Mucosa of stomach (tissue), 1 donor: ENCODE results near the gene AUTS2.

Experiments
- H3K27me3 ChIP-seq: one replicate; pipeline ENCODE4 v1.7.0; 2013; ENCODE audit warnings: mild to moderate bottlenecking, low read length; ENCODE audit not compliant: control insufficient read depth, insufficient read depth
- H3K36me3 ChIP-seq: one replicate; pipeline ENCODE4 v1.7.0; 2013; ENCODE audit warnings: low read length; ENCODE audit not compliant: control insufficient read depth, insufficient read depth
- H3K4me1 ChIP-seq: one replicate; pipeline ENCODE4 v1.7.0; 2013; ENCODE audit warnings: mild to moderate bottlenecking, low read length; ENCODE audit not compliant: control insufficient read depth, insufficient read depth
- H3K4me3 ChIP-seq: one replicate; pipeline ENCODE4 v1.7.0; 2013; ENCODE audit warnings: low read length
- H3K9ac ChIP-seq: one replicate; pipeline ENCODE4 v1.7.0; 2013; ENCODE audit warnings: mild to moderate bottlenecking, low read length, moderate library complexity
- H3K9me3 ChIP-seq: one replicate; pipeline ENCODE4 v1.7.0; 2013; ENCODE audit warnings: mild to moderate bottlenecking, low read length, moderate library complexity; ENCODE audit not compliant: control insufficient read depth
- donor health status: Pancreatic carcinoma.

AUTS2 gene

DNA sequence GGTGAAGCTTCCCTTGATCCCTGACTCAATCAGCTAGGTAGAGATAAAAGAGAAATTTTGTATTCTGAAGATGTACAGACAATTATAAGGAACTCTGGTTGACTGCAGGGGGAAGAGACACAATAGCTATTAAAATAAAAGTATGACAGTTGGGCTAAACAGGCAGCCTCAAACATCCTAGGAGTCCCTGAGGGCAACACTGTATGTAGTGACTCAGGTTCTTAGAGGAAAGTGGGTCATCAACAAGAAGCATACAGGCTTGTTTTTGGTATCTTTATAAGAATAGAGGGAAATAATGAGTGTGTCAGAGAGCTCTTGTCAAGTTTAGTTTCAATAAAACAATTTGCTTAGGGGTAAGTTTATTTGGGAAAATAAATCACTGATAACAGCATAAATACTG, 150.3 kb downstream of the AUTS2 start:
- no peaks in the 10 kb centered on the region for H3K4me1 ChIP-seq
- no peak overlapping the region for H3K9ac ChIP-seq
- H3K27me3 ChIP-seq = peaks cover 4% of the 10 kb centered on the region
- H3K36me3 ChIP-seq = no peaks in the 10 kb centered on the region
- H3K4me3 ChIP-seq = no peak overlapping the region
- no peaks in the 10 kb centered on the region for H3K9me3 ChIP-seq

DNA sequence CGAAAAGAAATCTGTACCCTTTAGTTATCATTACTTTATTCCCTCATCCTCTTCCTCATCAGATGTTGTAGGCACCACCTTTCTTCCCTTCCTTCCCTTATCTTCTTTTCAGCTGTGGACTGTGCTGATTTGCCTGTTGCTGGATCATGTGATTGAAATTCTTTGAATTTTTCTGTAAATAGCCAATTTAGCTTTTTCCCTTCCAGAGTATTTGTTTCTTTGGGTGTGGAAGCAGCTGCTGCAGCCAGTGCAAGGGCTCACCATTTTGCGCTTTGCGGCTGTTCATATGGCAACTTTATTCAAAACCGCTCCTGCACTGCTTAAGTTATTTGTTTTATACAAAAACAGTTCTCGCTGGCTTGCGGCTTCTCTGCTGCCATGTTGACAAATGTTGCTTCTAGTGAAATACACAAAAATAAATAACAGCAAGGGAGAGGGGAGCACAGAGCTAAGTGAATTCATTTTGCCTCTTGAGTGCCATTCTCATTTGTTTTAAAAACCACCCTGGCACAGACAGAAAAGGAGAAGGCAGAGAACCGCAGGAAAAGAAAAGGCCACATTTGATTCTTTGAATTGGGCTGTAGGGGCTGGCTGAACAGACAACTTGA, 151.2 kb downstream of the AUTS2 start:
- Histone ChIP-seq H3K4me1 (no peaks in the 10 kb centered on the region), H3K36me3 (no peaks in the 10 kb centered on the region), H3K9ac (no peak overlapping the region), H3K4me3 (no peak overlapping the region), H3K9me3 (no peaks in the 10 kb centered on the region), H3K27me3 (peaks cover 4% of the 10 kb centered on the region)

DNA sequence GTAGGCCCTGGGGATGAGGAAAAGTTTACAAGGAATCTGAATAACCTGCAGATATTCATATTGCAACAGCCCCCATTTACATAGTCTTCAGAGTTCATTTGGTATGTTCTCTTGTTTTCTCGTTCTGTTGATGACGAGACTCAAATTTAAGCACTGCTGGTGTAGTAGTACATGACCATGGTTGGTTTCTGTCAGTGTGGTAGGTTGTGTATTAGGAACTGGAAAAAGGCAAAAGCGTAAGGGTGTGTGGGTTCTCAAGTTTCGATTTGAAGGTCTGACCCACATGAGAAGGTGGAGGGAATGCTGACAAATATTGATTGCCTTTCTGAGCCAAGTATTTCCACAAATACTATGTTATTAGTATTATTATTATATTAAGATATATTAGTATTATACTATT, 151.7 kb downstream of the AUTS2 start:
- Histone ChIP-seq H3K36me3 (no peaks in the 10 kb centered on the region), H3K4me3 (no peak overlapping the region), H3K27me3 (peaks cover 4% of the 10 kb centered on the region), H3K9ac (no peak overlapping the region), H3K4me1 (no peaks in the 10 kb centered on the region), H3K9me3 (no peaks in the 10 kb centered on the region)

DNA sequence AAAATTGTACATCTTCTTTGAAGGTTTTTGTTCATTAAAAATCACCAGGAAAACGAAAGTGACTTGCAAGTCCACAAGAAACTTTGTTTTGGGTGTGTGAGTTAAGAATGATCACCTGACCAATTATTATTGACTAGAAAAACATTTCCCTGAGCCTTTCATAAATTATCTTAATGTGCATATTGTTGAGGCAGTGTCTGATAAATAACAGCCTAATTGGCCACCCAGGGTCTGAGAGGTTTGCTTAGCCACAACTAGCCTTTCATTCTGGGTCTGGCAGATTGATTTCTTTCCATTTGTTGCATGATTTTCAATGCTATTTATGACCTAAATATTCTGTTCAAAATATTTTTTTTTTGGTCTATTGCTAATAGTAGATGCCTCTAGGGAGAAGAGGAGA, 152.8 kb downstream of the AUTS2 start:
- Histone ChIP-seq H3K27me3 (peaks cover 4% of the 10 kb centered on the region), H3K9me3 (no peaks in the 10 kb centered on the region), H3K4me3 (no peak overlapping the region), H3K9ac (no peak overlapping the region), H3K36me3 (no peaks in the 10 kb centered on the region), H3K4me1 (no peaks in the 10 kb centered on the region)

DNA sequence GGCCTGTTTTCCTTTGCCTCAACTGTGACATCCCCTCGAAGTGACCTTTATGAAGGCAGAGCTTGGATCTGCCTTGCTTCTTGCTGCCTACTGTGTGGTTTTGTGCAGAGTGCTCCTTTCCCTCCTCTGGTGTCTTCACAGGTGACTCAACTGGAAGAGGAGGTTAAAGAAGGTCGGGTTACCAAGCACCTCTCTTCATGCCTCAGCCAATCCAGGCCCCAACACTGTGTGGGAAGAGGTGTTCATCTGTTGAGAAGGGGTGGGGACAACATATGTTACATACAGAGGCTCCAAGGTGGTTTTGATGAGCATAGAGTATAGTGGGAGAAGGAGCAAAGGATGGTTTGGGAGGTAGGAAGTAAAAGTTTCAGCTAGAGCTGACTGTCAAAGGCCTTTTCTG, 155.7 kb downstream of the AUTS2 start:
- no peak overlapping the region for H3K4me3 ChIP-seq
- no peaks in the 10 kb centered on the region for H3K9me3 ChIP-seq
- H3K9ac ChIP-seq = no peak overlapping the region
- H3K4me1 ChIP-seq = no peaks in the 10 kb centered on the region
- no peaks in the 10 kb centered on the region for H3K36me3 ChIP-seq
- H3K27me3 ChIP-seq = peaks cover 4% of the 10 kb centered on the region

DNA sequence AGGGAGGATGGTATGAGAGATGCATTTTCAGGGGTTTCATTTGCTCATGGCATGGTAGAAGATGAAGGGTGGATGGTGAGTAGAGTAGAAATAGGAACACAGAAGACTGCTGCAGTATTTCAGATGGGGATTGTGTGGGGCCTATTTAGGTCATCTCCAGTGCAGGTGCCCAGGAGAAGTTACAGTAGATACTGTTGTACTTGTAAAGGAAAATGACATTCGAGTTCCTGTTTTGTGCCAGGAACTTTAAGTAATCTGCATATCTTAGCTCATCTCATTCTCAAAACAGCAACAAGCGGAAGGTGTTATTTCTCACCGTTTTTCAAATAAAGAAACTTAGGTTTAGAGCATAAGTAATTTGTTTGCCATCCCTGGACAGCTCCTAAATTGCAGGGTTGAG, 156.2 kb downstream of the AUTS2 start:
- Histone ChIP-seq H3K4me3 (no peak overlapping the region), H3K27me3 (peaks cover 4% of the 10 kb centered on the region), H3K9me3 (no peaks in the 10 kb centered on the region), H3K4me1 (no peaks in the 10 kb centered on the region), H3K36me3 (no peaks in the 10 kb centered on the region), H3K9ac (no peak overlapping the region)

DNA sequence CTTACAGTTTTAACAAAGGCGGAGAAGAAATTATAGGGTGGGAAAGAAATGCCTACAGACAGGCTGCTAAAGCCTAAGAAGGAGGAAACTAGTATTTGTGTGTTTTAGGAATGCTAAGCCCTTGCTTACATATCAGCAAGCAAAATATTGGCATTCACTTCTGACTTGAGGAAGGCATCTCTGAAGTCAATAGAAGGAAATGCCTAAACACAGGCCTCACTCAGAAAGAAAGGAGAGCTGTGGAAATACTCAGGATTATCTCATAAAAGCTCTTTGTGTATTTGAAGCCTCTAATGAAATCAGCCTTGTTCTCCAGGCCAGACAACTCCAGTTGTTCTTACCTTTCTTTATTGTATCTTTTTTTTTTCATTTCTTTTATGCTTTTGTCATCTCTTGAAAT, 158.0 kb downstream of the AUTS2 start:
- H3K27me3 ChIP-seq = peaks cover 4% of the 10 kb centered on the region
- H3K9me3 ChIP-seq = no peaks in the 10 kb centered on the region
- H3K9ac ChIP-seq = no peak overlapping the region
- H3K4me1 ChIP-seq = no peaks in the 10 kb centered on the region
- H3K36me3 ChIP-seq = no peaks in the 10 kb centered on the region
- no peak overlapping the region for H3K4me3 ChIP-seq

DNA sequence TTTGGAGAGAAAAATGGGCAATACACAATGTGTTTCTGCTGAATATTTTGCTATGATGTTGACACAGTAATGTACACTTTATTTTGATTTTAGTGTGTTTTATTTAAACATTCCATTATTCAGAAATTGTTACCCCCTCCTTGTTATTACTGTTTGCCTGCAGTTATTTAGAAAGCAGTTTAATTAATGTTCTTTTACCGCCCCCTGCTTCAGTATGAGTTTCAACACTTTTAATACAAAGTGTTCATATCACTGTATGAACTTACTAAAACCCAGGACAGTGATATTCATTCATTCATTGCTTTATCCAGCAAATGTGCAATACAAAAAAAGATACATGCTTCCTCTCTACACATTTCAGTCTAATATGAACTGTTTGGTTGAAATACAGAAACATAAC, 159.3 kb downstream of the AUTS2 start:
- Histone ChIP-seq H3K27me3 (no peaks in the 10 kb centered on the region), H3K4me1 (no peaks in the 10 kb centered on the region), H3K4me3 (no peak overlapping the region), H3K36me3 (no peaks in the 10 kb centered on the region), H3K9ac (no peak overlapping the region), H3K9me3 (no peaks in the 10 kb centered on the region)

DNA sequence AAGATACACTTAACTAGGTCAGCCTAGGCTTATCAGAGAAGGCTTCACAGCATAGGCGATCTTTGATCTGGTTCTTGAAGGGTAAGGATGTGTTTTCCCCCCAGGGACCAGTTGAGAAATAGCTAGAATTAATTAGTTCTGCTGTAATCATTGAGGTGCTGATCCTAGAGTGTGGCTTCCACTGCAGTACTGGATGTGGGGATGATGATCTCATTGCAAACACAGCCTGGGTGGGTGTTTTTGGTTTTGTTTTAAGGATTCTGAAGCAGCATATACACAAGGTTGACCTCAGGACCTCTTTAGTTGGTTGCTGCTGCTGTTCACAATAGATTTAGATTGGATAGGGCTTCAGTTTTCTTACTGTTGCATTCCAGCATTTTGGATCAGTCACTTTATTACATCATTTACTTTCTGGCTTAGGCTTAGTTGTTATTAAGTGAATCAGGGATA, 159.7 kb downstream of the AUTS2 start:
- H3K4me1 ChIP-seq = no peaks in the 10 kb centered on the region
- no peak overlapping the region for H3K4me3 ChIP-seq
- no peak overlapping the region for H3K9ac ChIP-seq
- H3K36me3 ChIP-seq = no peaks in the 10 kb centered on the region
- no peaks in the 10 kb centered on the region for H3K9me3 ChIP-seq
- H3K27me3 ChIP-seq = no peaks in the 10 kb centered on the region

DNA sequence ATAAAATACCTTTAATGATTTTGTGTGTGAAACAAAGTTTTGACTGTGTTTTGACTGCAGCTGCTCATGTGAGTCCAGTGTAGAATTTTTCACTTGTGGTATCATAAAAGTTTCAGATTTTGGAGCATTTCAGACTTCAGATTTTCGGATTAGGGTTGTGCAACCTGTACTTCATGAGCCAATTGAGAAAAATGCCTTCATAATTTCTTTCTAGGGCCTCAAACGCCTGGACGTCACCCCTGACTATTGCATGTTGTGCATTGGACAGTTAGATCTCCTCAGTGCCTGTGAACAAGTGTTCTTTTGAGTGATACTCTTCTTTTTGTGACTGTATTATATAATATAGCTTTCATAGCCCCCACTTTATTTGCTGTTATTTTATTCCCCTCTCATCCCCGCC, 161.1 kb downstream of the AUTS2 start:
- no peak overlapping the region for H3K4me3 ChIP-seq
- no peaks in the 10 kb centered on the region for H3K4me1 ChIP-seq
- H3K36me3 ChIP-seq = no peaks in the 10 kb centered on the region
- H3K9me3 ChIP-seq = no peaks in the 10 kb centered on the region
- no peak overlapping the region for H3K9ac ChIP-seq
- no peaks in the 10 kb centered on the region for H3K27me3 ChIP-seq

DNA sequence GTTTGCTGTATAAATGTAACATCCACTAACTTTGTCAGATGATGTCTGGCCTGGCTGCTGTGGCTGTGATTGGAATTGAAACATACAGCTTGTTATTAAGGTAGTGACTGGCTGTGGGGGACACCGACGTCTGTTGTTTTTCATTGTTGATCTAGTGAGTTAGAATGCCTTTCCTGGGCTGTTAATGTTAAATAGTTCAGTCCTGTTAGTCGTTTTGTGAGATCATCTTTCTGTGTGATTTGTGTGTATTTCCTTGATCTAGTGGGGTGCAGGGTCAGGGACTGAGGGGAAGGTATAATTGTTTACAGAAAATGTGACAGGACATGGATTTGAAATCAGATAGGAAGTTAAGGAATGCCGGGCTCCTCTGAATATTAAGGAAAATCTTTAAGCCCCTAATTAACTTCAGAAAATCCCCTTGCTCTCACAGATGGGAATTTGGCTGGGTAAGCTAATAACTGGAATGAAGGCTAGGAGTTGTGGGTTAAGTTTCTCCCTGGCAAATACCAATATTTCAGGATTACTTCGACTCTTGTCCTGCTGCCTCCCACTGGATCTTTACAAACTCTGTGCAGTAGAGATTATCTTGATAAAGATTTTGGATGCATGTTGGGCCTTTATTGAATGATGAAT, 163.1 kb downstream of the AUTS2 start:
- Histone ChIP-seq H3K4me1 (no peaks in the 10 kb centered on the region), H3K9me3 (no peaks in the 10 kb centered on the region), H3K4me3 (no peak overlapping the region), H3K27me3 (no peaks in the 10 kb centered on the region), H3K36me3 (no peaks in the 10 kb centered on the region), H3K9ac (no peak overlapping the region)

DNA sequence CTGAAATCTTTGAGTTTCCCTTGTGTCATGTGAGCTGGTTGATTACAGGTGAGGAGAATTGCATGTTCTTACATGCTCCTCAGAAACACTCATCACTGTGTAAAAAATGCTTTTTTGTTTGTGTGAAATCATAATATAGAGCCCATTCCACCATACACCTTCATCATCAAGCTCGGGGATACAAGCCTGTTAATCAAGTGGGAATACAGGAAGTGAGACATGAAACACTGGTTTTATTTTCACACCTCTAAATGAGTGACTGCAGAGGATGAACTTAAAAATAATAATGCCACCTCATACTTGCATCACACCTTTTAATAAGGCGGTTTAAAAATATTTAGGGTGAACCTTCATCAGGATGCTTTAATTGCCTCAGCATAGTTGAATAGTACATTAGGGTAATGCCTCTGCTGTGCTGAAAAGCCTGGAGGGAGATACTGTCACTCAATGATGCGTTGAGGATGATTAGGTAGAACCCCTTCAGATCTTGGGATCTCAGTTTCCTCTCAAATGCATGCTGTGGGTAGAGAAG, 164.6 kb downstream of the AUTS2 start:
- no peaks in the 10 kb centered on the region for H3K9me3 ChIP-seq
- H3K4me3 ChIP-seq = no peak overlapping the region
- no peaks in the 10 kb centered on the region for H3K4me1 ChIP-seq
- H3K9ac ChIP-seq = no peak overlapping the region
- H3K27me3 ChIP-seq = no peaks in the 10 kb centered on the region
- no peaks in the 10 kb centered on the region for H3K36me3 ChIP-seq
